22Rv1 (cell line): ENCODE results near the gene CDK14.

ENCODE experiments used
- CTCF ChIP-seq: fragments of 450-650 bp; IDR thresholded peaks from 2 replicates; pipeline ENCODE4 v1.5.1; 2017; ENCODE audit warnings: mild to moderate bottlenecking
- ZFX ChIP-seq: fragments of 450-650 bp; IDR thresholded peaks from 2 replicates; pipeline ENCODE4 v1.6.1; 2017; ENCODE audit warnings: antibody characterized with exemption, borderline replicate concordance

GRCh38 chr7:90709501-90710465 is 113.7 kb downstream of the CDK14 start:
- TF ChIP-seq CTCF (no peak), ZFX (no peak)
